Endometrial microvascular endothelial cells (primary cell): ENCODE data around the gene TRABD2B. TPM values are rescaled to one million over a fixed set of nuclear protein-coding genes. Genes with fewer than 3 reads are reported as not detected.

Experiments used
- in situ Hi-C: cut with HindIII; loops from 2 replicates; pipeline ENCODE4 v1.10.0; 2017; ENCODE audit warnings: low sequenced_read_pairs, low pct_unique_long_range_greater_than_20kb; ENCODE audit errors: inconsistent ontology term
- total RNA-seq: library from RNA; depleted of rRNA; stranded (reverse); fragments of >200 nt; gene quantifications from one replicate; pipeline ENCODE4 v1.2.3, GENCODE V29; 2015; ENCODE audit errors: inconsistent ontology term

TRABD2B gene
- total RNA-seq, 1 donor from 2014 or later, result not detected

- in situ Hi-C loops, result no loop called here
Observed at GRCh38 chr1:47870946-47871676, 126.1 kb downstream of the TRABD2B start.

- in situ Hi-C loops, result no loop called here
Observed at GRCh38 chr1:47870480-47870879, 126.7 kb downstream of the TRABD2B start.

GRCh38 chr1:47868348-47868676 lies 128.9 kb downstream of the TRABD2B start:
- in situ Hi-C loops, result no loop called here

- in situ Hi-C loops, result no loop called here
Observed at GRCh38 chr1:47867438-47868347, 129.5 kb downstream of the TRABD2B start.

GRCh38 chr1:47866601-47867437 lies 130.4 kb downstream of the TRABD2B start:
- in situ Hi-C loops, result no loop called here

- in situ Hi-C loops, result no loop called here
Observed at GRCh38 chr1:47865881-47866535, 131.2 kb downstream of the TRABD2B start.

GRCh38 chr1:47859092-47859743 lies 138.0 kb downstream of the TRABD2B start:
- in situ Hi-C loops, result no loop called here

- in situ Hi-C loops, result no loop called here
Observed at GRCh38 chr1:47856996-47857395, 140.2 kb downstream of the TRABD2B start.

- in situ Hi-C loops, result no loop called here
Observed at GRCh38 chr1:47855230-47855629, 142.0 kb downstream of the TRABD2B start.

GRCh38 chr1:47854552-47855144 lies 142.5 kb downstream of the TRABD2B start:
- in situ Hi-C loops, result no loop called here

- in situ Hi-C loops, result no loop called here
Observed at GRCh38 chr1:47853852-47854251, 143.3 kb downstream of the TRABD2B start.

GRCh38 chr1:47853059-47853458 lies 144.1 kb downstream of the TRABD2B start:
- in situ Hi-C loops, result no loop called here

GRCh38 chr1:47852006-47852718 lies 145.0 kb downstream of the TRABD2B start:
- in situ Hi-C loops, result no loop called here

GRCh38 chr1:47850451-47850850 lies 146.7 kb downstream of the TRABD2B start:
- in situ Hi-C loops, result no loop called here

- in situ Hi-C loops, result no loop called here
Observed at GRCh38 chr1:47849591-47850261, 147.5 kb downstream of the TRABD2B start.

- in situ Hi-C loops, result no loop called here
Observed at GRCh38 chr1:47849005-47849521, 148.1 kb downstream of the TRABD2B start.

GRCh38 chr1:47847763-47848162 lies 149.4 kb downstream of the TRABD2B start:
- in situ Hi-C loops, result no loop called here
